Endothelial cell of umbilical vein (primary cell): Measurements from ENCODE around the gene NTRK1. TPM values are rescaled to one million over a fixed set of nuclear protein-coding genes. Genes with fewer than 3 reads are reported as not detected.

ENCODE experiments used
- BruUV-seq: library from RNA; stranded (reverse); fragments of 400-500 nt; replicated peaks from 2 replicates; lab custom pipeline; 2021; lab: Mats Ljungman, UMichigan
- CTCF ChIA-PET: fragments of 300-600, 350-600 bp; sonication (Branson Sonifier 250); formaldehyde crosslinking; loops from one replicate; lab custom pipeline; 2021; ENCODE audit warnings: antibody characterized with exemption, inconsistent platforms; lab: Charles Lee
- POLR2A ChIA-PET: fragments of 300-600, 350-600 bp; sonication (Branson Sonifier 250); formaldehyde crosslinking; loops from one replicate; lab custom pipeline; 2021; ENCODE audit warnings: antibody characterized with exemption, inconsistent platforms; lab: Charles Lee
- DNase-seq: peaks from one replicate; pipeline ENCODE4 v3.0.0-alpha.2; 2011; ENCODE audit warnings: low read depth, low spot score
- FAIRE-seq: peaks from 2 replicates; lab custom pipeline; 2011; peaks lifted over from hg19 to GRCh38; lab: Jason Lieb, UNC
- H2AFZ ChIP-seq: 2 replicates; pipeline ENCODE4 v1.6.0; 2012; ENCODE audit warnings: low read depth, low read length, control low read depth, inconsistent platforms
- H3K27ac ChIP-seq: 2 replicates; pipeline ENCODE4 v1.5.1; 2011; ENCODE audit warnings: low read depth, mild to moderate bottlenecking, control low read depth, low read length, moderate library complexity; ENCODE audit not compliant: insufficient read depth
- H3K27me3 ChIP-seq, 2 experiments: 2 replicates each; pipeline versions ENCODE4 v1.6.0 to v1.6.1; 2011; ENCODE audit warnings: low read length in 2 of 2, mixed read lengths in 1 of 2; ENCODE audit not compliant: control insufficient read depth in 2 of 2, insufficient read depth in 2 of 2
- H3K36me3 ChIP-seq, 2 experiments: 2 replicates in 1 of 2; 3 replicates in 1 of 2; pipeline ENCODE4 v1.5.1; 2011; ENCODE audit warnings: low read length in 2 of 2, mild to moderate bottlenecking in 1 of 2, moderate library complexity in 1 of 2; ENCODE audit not compliant: control insufficient read depth in 2 of 2, insufficient read depth in 2 of 2; ENCODE audit errors: extremely low read depth in 1 of 2
- H3K4me1 ChIP-seq: 3 replicates; pipeline ENCODE4 v1.5.1; 2011; ENCODE audit warnings: mild to moderate bottlenecking, low read length; ENCODE audit not compliant: control insufficient read depth, insufficient read depth; ENCODE audit errors: extremely low read depth
- H3K4me2 ChIP-seq: 2 replicates; pipeline ENCODE4 v1.6.1; 2011; ENCODE audit warnings: low read length, control low read depth, mixed read lengths; ENCODE audit not compliant: insufficient read depth
- H3K4me3 ChIP-seq, 3 experiments: fragments of 200-600 bp in 1 of 3; sonication (generic), shearing (Covaris generic) in 1 of 3; replicated peaks in 1 of 3; 2 replicates each; pipeline ENCODE4 v1.5.1; 2011 to 2016; ENCODE audit warnings: control low read depth in 3 of 3, low read length in 3 of 3, mild to moderate bottlenecking in 2 of 3, inconsistent platforms in 1 of 3, low read depth in 1 of 3, moderate library complexity in 1 of 3; ENCODE audit not compliant: insufficient read depth in 1 of 3
- H3K79me2 ChIP-seq: 2 replicates; pipeline ENCODE4 v1.6.0; 2012; ENCODE audit warnings: low read length, inconsistent platforms; ENCODE audit not compliant: control insufficient read depth, insufficient read depth
- H3K9ac ChIP-seq: replicated peaks from 2 replicates; pipeline ENCODE3; 2011; ENCODE audit warnings: low read length, control low read depth; ENCODE audit not compliant: insufficient read depth; ENCODE audit errors: extremely low read depth
- H3K9me1 ChIP-seq: replicated peaks from 3 replicates; pipeline ENCODE4 v1.6.0; 2011; ENCODE audit warnings: mild to moderate bottlenecking, low read length; ENCODE audit not compliant: control insufficient read depth, insufficient read depth; ENCODE audit errors: extremely low read depth
- H3K9me3 ChIP-seq: replicated peaks from 2 replicates; pipeline ENCODE4 v1.5.1; 2012; ENCODE audit warnings: low read length, inconsistent platforms; ENCODE audit not compliant: control insufficient read depth, insufficient read depth
- H4K20me1 ChIP-seq: replicated peaks from 2 replicates; pipeline ENCODE3; 2011; ENCODE audit warnings: mild to moderate bottlenecking, low read length; ENCODE audit not compliant: control insufficient read depth, insufficient read depth; ENCODE audit errors: extremely low read depth
- CTCF ChIP-seq, 2 donors: IDR thresholded peaks; 1 replicate in 1 of 2; 2 replicates in 1 of 2; pipeline ENCODE4 v1.5.1; 2011; ENCODE audit warnings: low read length in 2 of 2, mild to moderate bottlenecking in 2 of 2, moderate library complexity in 2 of 2, control low read depth in 1 of 2, inconsistent platforms in 1 of 2, low read depth in 1 of 2; ENCODE audit not compliant: insufficient read depth in 1 of 2; ENCODE audit errors: extremely low read depth in 1 of 2
- EZH2 ChIP-seq: IDR thresholded peaks from 2 replicates; pipeline ENCODE4 v1.6.1; 2012; ENCODE audit warnings: borderline replicate concordance, low read depth, mild to moderate bottlenecking, moderate library complexity, low read length, inconsistent platforms; ENCODE audit not compliant: severe bottlenecking
- FOS ChIP-seq: IDR thresholded peaks from 2 replicates; pipeline ENCODE4 v1.6.1; 2011; ENCODE audit warnings: mild to moderate bottlenecking, low read length, moderate library complexity, borderline replicate concordance; ENCODE audit not compliant: insufficient read depth
- GATA2 ChIP-seq: IDR thresholded peaks from 2 replicates; pipeline ENCODE4 v1.7.0; 2011; ENCODE audit warnings: low read depth, mild to moderate bottlenecking, moderate library complexity, mixed read lengths, low read length; ENCODE audit not compliant: insufficient read length, insufficient read depth
- JUN ChIP-seq: IDR thresholded peaks from 2 replicates; pipeline ENCODE4 v1.6.1; 2011; ENCODE audit warnings: borderline replicate concordance, low read depth; ENCODE audit not compliant: insufficient read length, insufficient read depth
- MAX ChIP-seq: IDR thresholded peaks from 2 replicates; pipeline ENCODE4 v1.6.1; 2011; ENCODE audit not compliant: insufficient read depth, insufficient read length
- MYC ChIP-seq: IDR thresholded peaks from one replicate; pipeline ENCODE4 v1.6.1; 2011; ENCODE audit warnings: mild to moderate bottlenecking, low read depth, low read length
- POLR2A ChIP-seq: IDR thresholded peaks from 2 replicates; pipeline ENCODE4 v1.6.1; 2012; ENCODE audit warnings: low read depth, mild to moderate bottlenecking, control low read depth, low read length
- POLR2AphosphoS5 ChIP-seq: IDR thresholded peaks from 2 replicates; pipeline ENCODE4 v1.6.1; 2012; ENCODE audit warnings: low read depth, mild to moderate bottlenecking, control low read depth, low read length, moderate library complexity; ENCODE audit not compliant: insufficient read depth
- dilution Hi-C: fragments of 300-500 bp; cut with MboI; formaldehyde crosslinking; loops from one replicate; pipeline ENCODE4 v1.15.0; 2019; ENCODE audit warnings: low sequenced_read_pairs; ENCODE audit not compliant: extremely low pct_ligation_motif_present
- intact Hi-C: fragments of 100-400 bp; cut with micrococcal nuclease; formaldehyde crosslinking; loops from one replicate; pipeline ENCODE4 v1.10.0; 2022
- polyA plus RNA-seq, 4 experiments: library from polyadenylated mRNA; depleted of rRNA in 3 of 4; stranded (reverse) in 3 of 4; unstranded in 1 of 4; fragments of >200 nt; gene quantifications; 2 replicates each; pipeline versions ENCODE4 v1.2.1 to v1.2.3, GENCODE V29; 2011 to 2012; ENCODE audit warnings: missing spikeins in 1 of 4
- total RNA-seq: library from RNA; stranded (reverse); gene quantifications from 2 replicates; pipeline ENCODE4 v1.2.3, GENCODE V29; 2021

Gene NTRK1
- total and polyA plus RNA-seq, 2 donors (not counting 3 experiments of a cell fraction or from before 2014, with no cell fraction given), result 0.07 TPM; not detected in 1

- CTCF ChIA-PET, result interaction anchor here (0.9 to 2.8 kb wide), 4 partner anchors 13 to 207 kb away, joined by 3 to 14 read pairs (median 6); partner anchors contain the start of gene LRRC71
- Histone ChIP-seq H4K20me1 (no peaks in the 10 kb centered on the region), H3K9me1 (no peaks in the 10 kb centered on the region), H3K79me2 (peaks cover 77% of the 10 kb centered on the region), H2AFZ (no peak overlapping the region), H3K4me3 (peak overlapping the region in 2 of 3 experiments; percentile 4 to 34), H3K4me2 (peak overlapping the region; percentile 96), H3K9ac (peak overlapping the region; percentile 84), H3K27ac (peak overlapping the region; percentile 95), H3K9me3 (no peaks in the 10 kb centered on the region), H3K36me3 (no peaks in the 10 kb centered on the region), H3K27me3 (no peaks in the 10 kb centered on the region), H3K4me1 (peaks cover 69% of the 10 kb centered on the region)
- intact Hi-C loops (loop anchor here (2.0 to 10.0 kb wide), 2 partner anchors 236 to 392 kb away; partner anchors contain the start of gene MEF2D), dilution Hi-C loops (no loop called here)
- FAIRE-seq (peak; percentile 98), DNase-seq (peak; percentile 80)
- no TSS peak for BruUV-seq
- POLR2A ChIA-PET, result no interaction called here
- TF ChIP-seq CTCF (IDR thresholded peaks at IDR 0.05; ENCODE audit: extremely low read depth in 1 of 2, insufficient read depth in 1 of 2, low read depth in 1 of 2, low read length in 2 of 2), result no peak
- TF ChIP-seq GATA2, result no peak
- peak; percentile 86 for TF ChIP-seq FOS
- TF ChIP-seq MYC, result no peak
- TF ChIP-seq JUN, result peak; percentile 51
- peak; percentile 67 for TF ChIP-seq POLR2A
- TF ChIP-seq EZH2, result no peak
- peak; percentile 81 for TF ChIP-seq POLR2AphosphoS5
- TF ChIP-seq MAX, result no peak
These were observed 35.9 kb downstream of the NTRK1 start for GRCh38 chr1:156896490-156897033.
